Left ventricle myocardium inferior (tissue), 1 donor: ENCODE measurements around the gene RBM47. TPM values are rescaled to one million over a fixed set of nuclear protein-coding genes. Genes with fewer than 3 reads are reported as not detected.
"Not testable (repeated sequence)": the region's sequence is repeated elsewhere in the genome, so short reads cannot be mapped to it uniquely, and the experiment has no call there.

Source experiments
- DNase-seq: peaks from one replicate; pipeline ENCODE4 v3.0.0-alpha.2; 2020
- H3K27ac ChIP-seq: fragments of 200-600 bp; replicated peaks from 2 replicates; pipeline ENCODE4 v1.8.0; 2021
- H3K27me3 ChIP-seq: fragments of 200-600 bp; 2 replicates; pipeline ENCODE4 v1.8.0; 2021; ENCODE audit warnings: low read depth
- H3K36me3 ChIP-seq: fragments of 200-600 bp; 2 replicates; pipeline ENCODE4 v1.8.0; 2021
- H3K4me1 ChIP-seq: fragments of 200-600 bp; 2 replicates; pipeline ENCODE4 v1.8.0; 2021
- H3K4me3 ChIP-seq: fragments of 200-600 bp; 2 replicates; pipeline ENCODE4 v1.8.0; 2021; ENCODE audit warnings: mild to moderate bottlenecking, moderate library complexity
- H3K9me3 ChIP-seq: fragments of 200-600 bp; replicated peaks from 2 replicates; pipeline ENCODE4 v1.8.0; 2021
- CTCF ChIP-seq: fragments of 200-600 bp; IDR thresholded peaks from 2 replicates; pipeline ENCODE4 v1.8.0; 2021; ENCODE audit warnings: antibody characterized with exemption, mild to moderate bottlenecking, borderline replicate concordance
- intact Hi-C: fragments of 100-400 bp; cut with micrococcal nuclease; formaldehyde crosslinking; loops from one replicate; pipeline ENCODE4 v1.11.0; 2022
- total RNA-seq: library from RNA; stranded (reverse); fragmentation: NEBNext Ultra II Directional; extraction: Animal tissue kit (Norgen Biotek cat#: 25700); gene quantifications from one replicate; pipeline ENCODE4 v1.2.1, GENCODE V29; 2021
- donor health status: DM: no; HTN: yes; CAD: no; lungs with severe emphysema.

Gene RBM47
- total RNA-seq, 1 donor from 2014 or later: 2.7 TPM

- H3K4me1 ChIP-seq: no peaks in the 10 kb centered on the region
- no peaks in the 10 kb centered on the region for H3K36me3 ChIP-seq
- intact Hi-C loops: no loop called here
- H3K4me3 ChIP-seq: no peak overlapping the region
- TF ChIP-seq CTCF: no peak
- H3K27ac ChIP-seq: peak overlapping the region; percentile 27
- no peaks in the 10 kb centered on the region for H3K9me3 ChIP-seq
- DNase-seq: no peak
- H3K27me3 ChIP-seq: peaks cover 14% of the 10 kb centered on the region
Measured at GRCh38 chr4:40555176-40555900, 74.3 kb downstream of the RBM47 start.

- Histone ChIP-seq H3K27ac (peak overlapping the region; percentile 27), H3K27me3 (peaks cover 14% of the 10 kb centered on the region)
- intact Hi-C loops, H3K9me3 ChIP-seq, H3K4me3 ChIP-seq, H3K36me3 ChIP-seq, DNase-seq, H3K4me1 ChIP-seq: not testable (repeated sequence)
Measured at GRCh38 chr4:40554641-40555040, 75.0 kb downstream of the RBM47 start.

DNA sequence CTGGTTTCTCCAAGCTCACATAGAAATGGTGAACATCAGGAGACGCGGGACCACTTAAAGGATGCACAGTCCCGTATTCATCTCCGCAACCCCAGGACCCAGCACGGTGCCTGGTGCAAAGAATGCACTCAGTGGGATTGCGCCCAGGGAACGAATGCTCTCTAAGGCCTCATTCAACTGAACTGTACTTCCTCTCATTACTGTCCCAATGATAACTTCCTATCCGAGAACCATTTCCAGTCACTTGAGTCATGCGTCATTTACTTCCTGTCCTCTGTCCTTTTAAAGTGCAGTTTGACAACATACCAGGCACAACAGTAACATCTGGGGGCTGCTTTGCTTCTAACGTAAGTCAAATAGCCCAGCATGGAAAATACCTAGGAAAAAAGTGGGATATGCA is 75.7 kb downstream of the RBM47 start:
- H3K4me1 ChIP-seq: no peaks in the 10 kb centered on the region
- intact Hi-C loops: no loop called here

DNA sequence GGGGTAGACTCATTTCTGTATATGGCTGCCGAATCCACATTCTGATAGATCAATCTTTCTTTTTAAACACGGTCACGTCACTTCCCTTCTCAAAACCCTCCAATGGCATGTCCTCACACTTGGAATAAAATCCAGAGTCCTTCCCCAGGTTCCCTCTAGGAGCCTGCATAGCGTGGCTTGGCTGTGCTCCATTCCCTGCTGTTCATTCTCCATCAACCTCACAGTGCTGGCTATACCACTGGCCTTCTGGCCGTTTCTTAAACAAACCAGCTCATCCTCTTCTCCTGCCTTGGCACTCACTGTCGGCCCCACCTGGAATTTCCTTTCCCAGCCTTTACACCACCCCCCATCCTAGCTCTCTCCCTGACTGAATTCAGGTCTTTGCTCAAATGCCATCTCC is 77.1 kb downstream of the RBM47 start:
- no peak for TF ChIP-seq CTCF
- intact Hi-C loops: no loop called here
- H3K9me3 ChIP-seq: no peaks in the 10 kb centered on the region
- no peaks in the 10 kb centered on the region for H3K4me1 ChIP-seq
- no peak for DNase-seq
- H3K27me3 ChIP-seq: peaks cover 18% of the 10 kb centered on the region
- no peak overlapping the region for H3K4me3 ChIP-seq
- no peak overlapping the region for H3K27ac ChIP-seq
- no peaks in the 10 kb centered on the region for H3K36me3 ChIP-seq

More for the DNA sequence above, 75.7 kb downstream of the RBM47 start:
- Histone ChIP-seq H3K9me3 (no peaks in the 10 kb centered on the region), H3K36me3 (no peaks in the 10 kb centered on the region), H3K4me3 (no peak overlapping the region), H3K27me3 (peaks cover 15% of the 10 kb centered on the region), H3K27ac (peak overlapping the region; percentile 27)
- DNase-seq: no peak
- no peak for TF ChIP-seq CTCF

- H3K9me3 ChIP-seq, DNase-seq, H3K36me3 ChIP-seq, intact Hi-C loops, H3K4me1 ChIP-seq: not testable (repeated sequence)
- Histone ChIP-seq H3K27ac (peak overlapping the region; percentile 53), H3K4me3 (peak overlapping the region; percentile 48), H3K27me3 (peaks cover 18% of the 10 kb centered on the region)
Measured at GRCh38 chr4:40551568-40552136, 78.0 kb downstream of the RBM47 start.

DNA sequence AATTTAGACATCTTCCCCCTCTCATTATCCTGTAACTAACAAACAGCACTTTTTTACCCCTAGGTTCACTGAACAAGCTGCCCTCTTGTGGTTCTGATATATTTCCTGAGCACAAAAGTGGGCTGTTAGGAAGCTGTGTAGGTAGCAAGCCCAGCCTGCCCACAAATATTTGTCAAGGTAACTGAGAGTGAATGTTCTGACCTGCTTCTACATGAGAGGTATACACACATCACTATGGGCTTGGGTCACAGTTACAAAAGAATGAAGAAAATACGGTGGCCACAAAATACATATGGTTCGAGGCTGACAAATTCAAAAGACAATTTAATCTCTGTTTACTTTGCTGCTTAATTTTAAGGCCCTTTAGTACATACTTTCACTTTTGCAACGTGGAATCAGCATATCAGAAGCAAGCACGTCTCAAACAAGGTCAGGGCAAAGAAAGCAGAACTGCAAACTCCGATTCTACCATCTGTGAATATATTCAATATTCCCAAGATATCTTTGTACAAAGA is 78.7 kb downstream of the RBM47 start:
- Histone ChIP-seq H3K9me3 (no peaks in the 10 kb centered on the region), H3K4me1 (no peaks in the 10 kb centered on the region), H3K27me3 (peaks cover 18% of the 10 kb centered on the region), H3K27ac (peak overlapping the region; percentile 53), H3K4me3 (peak overlapping the region; percentile 48), H3K36me3 (no peaks in the 10 kb centered on the region)
- DNase-seq: no peak
- intact Hi-C loops: no loop called here
- TF ChIP-seq CTCF: peak; percentile 37
